Brain pericyte (primary cell): ENCODE data around the gene CHST12.
"Not testable (repeated sequence)": the region's sequence is repeated elsewhere in the genome, so short reads cannot be mapped to it uniquely, and the experiment has no call there.

ENCODE experiments used
- DNase-seq: peaks from one replicate; pipeline ENCODE4 v3.0.0-alpha.2; 2012; ENCODE audit warnings: low read depth, low spot score

The CHST12 gene

DNA sequence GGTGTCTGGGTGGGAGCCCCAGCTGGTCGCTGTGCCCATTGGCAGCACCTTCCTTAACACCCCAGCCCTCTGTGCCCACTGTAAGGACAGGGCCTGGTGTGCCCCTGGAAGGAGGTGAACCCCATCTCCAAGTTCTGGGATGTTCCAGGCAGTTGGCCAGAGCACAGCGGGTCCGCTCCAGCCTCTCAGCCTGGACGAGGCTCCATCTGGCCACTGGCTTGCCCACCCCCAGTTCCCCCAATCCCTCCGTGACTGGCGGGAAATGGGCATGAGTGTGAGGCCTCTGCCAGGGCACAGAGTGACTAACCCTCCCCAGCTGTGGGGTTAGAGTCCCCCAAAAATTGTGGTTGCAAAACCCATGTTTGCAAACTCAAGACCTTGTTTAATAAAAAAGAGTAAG is 57.2 kb downstream of the CHST12 start:
- DNase-seq: no peak

DNA sequence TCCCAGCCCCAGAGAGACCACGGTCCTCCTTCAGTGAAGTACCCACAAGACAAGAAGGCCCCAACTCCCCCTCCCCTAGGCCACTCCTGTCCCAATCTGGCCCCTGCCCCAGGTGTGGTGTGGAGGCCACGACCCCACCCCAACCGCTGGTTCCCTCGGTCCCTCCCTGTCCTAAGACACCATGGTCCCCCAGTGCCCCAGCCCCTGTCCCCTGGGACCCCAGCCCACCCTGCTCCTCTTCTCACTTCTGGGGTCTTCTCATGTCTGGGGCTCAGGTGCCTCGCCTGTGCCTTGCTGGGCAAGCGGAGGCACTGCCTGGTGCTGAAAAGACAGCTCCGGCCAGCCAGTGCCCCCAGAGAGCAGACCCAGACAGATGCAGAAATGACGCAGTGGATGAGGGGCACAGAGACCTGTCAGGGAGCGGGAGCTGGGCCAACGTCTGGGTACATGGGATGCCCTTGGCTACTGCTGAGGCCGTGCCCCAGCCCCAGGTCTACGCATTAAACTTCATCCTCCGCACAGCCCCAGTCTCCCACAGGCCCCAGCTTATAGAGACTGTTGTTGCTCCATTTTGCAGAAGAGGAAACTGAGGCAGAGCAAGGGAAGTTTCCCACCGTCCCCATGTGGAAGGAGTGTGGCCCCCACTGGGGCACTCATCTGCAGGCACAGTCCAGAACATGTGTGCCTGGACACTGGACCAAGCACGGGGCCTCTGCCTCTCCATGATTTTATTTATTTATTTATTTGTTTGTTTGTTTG is 58.0 kb downstream of the CHST12 start:
- DNase-seq: no peak

DNA sequence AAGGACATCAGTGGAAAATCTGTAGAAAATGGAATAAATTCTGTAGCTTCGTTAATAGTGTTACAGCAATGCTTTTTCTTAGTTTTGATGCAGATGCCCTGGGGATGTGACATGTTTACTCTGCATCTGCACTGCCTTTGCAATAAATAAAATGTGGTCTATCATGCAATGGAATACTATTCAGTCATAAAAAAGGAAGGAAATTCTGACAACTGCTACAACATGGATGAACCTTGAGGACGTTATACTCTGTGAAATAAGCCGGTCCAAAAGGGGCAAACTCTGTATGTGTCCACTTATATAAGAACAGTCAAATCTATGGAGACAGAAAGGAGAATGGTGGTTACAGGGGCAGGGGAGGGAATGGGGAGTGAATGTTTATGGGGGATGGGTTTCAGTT is 59.3 kb downstream of the CHST12 start:
- no peak for DNase-seq

DNA sequence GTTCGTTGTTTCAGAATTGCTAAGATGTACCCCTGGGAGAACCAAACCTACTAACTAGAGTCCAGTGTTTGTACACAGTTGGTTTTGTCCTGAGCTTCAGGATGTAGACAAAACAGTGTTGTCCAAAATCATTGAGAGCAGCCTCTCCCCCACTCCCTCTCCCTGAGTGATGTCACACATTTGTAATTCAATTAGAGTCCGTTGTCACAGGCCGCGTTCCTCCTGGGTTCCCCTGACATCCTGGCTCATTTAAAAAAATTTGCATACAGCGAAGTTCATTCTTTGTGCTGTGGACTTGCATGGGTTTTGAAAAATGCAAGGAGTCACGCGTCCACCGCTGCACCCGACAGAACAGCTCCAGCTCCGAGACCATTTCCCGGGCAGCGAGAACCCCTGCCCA is 62.5 kb downstream of the CHST12 start:
- DNase-seq: no peak

DNA sequence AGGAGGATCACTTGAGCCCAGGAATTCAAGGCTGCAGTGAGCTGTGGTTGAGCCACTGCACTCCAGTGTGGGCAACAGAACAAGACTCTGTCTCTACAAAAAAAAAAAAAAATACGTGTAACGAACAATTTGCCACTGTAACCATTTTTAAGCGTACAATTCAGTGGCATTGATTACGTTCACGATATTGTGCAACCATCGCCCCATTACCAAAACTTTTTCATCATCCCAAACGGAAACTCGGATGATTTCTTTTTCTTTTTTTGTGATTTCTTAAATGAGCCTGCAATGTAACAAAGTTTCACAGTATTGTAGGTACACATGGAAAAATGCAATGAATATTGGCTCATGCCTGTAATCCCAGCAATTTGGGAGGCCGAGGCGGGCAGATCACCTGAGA is 63.3 kb downstream of the CHST12 start:
- no peak for DNase-seq

DNA sequence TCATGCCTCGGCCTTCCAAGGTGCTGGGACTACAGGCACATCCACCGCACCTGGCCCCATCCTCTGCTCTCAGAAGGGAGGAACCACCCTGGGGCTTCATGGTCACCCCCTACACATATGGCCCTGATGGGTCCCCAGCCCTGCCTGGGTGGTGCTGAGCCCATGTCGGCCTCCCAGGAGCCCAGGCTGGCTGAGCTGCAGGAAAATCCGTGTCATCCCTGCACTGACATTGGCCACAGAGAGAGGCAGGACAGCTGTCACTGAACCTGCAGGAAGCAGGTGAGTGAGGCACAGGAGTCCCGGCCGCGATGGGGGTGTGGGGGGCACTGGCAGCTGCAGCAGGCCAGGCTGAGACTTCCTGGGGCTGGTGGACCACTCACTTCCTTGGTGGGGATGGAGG is 64.8 kb downstream of the CHST12 start:
- no peak for DNase-seq

DNA sequence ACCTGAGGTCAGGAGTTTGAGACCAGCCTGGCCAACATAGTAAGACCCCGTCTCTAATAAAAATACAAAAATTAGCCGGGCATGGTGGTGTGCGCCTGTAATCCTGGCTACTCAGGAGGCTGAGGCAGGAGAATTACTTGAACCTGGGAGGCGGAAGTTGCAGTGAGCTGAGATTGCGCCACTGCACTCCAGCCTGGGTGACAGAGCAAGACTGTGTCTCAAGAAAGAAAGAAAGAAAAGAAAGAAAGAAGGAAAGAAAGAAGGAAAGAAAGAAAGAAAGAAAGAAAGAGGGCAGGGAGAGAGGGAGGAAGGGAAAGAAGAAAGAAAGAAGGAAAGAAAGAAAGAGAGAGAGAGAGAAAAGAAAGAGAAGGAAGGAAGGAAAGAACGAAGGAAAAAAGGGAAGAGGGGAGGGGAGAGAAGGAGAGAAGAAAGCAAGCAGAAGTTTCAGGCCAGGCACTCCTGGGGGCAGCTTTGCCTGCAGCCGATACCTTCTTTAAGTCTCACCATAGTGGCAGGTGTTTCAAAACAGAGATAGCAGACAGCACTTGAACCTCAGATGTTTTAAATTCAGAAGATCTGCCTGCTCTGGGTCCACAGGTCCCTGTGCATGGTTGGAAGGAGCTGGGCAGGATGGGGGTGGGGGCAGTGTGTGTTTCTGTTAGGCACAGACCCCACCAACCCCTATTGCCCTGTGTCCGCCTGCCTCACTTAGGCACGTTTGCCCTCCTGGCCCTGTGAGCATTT is 66.2 kb downstream of the CHST12 start:
- DNase-seq: not testable (repeated sequence)

DNA sequence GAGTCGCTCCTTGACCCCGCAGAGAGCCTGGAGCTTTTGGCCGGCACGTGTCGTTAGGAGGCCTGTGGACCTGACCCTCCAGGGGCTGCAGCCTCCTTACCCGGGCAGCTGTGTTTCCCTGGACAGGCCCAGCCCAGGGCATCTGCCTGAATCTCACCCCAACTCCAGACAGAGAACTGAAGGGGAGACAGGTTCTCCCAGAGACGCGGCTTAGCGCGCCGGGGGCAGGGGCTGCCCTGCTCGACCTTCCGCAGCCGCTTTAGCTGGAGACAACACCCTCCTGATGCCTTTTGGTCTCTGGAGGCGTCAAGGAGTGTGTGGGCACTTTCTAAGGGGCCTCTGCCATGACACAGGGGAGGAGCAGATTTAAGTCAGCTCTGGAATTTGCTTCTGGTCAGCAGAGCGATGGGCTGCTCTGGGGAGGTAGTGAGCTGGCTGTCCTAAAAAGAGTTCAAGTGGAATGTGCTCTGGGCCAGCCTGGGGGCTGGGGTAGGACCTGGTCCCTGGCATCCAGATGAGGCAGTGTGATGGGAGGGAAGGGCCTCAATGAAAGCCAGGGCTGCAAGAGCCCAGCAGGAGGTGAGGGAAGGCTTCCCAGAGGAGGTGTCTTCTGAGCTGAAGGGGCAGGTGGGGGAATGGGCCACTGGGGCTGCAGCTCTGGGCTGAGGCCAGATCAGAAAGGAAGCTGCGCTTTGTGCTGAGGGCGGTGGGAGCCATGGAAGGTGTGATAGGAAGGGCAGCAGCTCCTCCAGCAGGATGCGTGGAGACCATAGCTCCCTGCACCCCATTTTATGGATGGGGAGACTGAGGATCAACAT is 67.0 kb downstream of the CHST12 start:
- no peak for DNase-seq

DNA sequence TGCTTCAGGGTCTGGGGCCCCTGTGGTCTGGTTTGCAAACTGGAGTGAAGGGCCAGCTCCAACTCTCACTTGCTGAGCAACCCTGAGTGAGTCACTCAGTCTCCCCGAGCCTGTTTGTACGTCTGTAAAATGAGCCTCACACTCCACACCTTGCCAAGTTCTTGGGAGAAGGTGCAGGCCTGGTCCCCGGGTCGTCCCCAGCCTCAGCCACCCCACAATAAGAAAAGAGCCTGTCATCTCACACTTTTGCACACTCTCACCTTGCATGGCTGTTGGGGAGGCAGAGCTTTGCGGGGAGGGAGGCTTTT is 67.6 kb downstream of the CHST12 start:
- no peak for DNase-seq

DNA sequence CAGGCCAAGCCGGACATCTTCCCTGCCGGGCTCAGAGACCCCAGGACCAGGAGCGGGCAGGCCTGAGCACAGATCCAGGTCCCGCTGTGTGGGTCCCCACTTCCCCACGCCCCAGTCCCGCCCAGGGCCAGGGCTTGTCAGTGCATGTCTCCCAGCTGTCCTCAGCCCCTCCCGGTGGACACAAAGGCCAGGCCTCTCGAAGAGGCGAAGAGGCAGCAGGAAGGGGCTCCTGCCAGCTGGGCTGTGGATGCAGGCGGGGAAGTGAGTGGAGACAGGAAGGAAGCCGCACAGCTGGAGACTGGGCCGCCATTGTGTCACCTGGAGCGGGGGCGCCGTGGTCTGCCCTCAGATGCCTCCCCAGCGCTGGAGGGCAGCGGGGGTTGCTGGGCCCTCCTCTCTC is 68.0 kb downstream of the CHST12 start:
- no peak for DNase-seq

DNA sequence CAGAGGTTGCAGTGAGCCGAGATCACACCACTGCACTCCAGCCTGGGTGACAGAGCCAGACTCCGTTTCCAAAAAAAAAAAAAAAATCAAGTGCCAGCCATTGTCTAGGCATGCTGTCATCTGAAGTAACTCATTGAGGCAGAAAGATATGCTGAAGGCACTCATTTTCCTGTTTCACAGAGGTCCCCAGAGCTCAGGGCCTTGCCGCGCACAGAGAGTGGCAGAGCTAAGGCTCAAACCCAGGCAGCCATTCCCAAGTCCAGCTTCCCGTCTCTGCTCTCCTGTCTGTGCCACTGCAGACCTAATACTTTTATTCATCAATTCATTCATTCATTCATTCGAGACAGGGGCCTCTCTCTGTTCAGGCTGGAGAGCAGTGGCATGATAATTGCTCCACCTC is 69.3 kb downstream of the CHST12 start:
- no peak for DNase-seq

DNA sequence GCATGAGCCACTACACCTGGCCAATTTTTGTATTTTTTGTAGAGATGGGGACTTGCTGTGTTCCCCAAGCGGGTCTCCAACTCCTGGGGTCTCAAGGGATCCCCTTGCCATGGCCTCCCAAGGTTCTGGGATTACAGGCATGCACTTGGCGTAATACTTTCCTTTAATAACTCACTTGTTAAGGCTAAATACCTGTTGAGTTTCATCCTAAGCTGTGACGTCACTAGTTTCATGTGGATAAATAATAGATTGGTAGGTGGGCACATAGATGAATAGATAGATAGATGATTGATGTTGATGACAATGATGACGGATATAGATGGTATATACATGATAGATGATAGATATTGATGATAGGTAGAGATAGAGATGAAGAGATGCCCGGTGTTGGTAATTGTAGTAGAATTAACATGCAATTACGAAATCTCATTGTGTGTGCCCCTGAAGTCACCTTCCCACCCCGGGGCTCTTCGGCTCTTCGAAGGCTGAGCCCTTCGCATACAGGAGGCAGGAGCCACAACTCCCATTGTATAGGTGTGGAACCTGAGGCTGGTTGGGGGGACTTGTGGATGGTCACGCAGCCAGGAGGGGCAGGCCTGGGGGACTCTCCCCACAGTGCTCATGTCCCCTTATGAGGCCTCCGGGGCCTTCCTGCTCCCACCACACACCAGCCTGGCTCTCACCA is 70.2 kb downstream of the CHST12 start:
- no peak for DNase-seq

DNA sequence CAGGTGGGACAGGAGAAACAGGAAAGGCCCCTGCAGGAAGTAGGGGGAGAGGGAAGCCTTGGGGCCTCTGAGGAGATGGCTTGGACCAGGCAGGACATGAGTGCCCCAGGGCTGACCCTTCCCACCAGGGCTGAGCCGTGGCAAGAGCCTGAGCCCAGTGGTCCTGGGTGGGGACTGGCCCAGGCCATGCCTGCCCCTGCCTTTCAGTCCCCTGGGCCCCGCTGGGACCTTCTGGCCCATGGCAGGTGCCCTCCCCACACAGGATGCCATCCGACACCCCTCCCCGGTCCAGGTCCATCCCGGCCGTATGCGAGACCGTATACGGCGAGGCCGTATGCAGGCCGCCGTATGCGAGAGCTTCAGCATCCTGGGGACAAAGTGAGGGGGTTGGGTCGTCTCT is 70.8 kb downstream of the CHST12 start:
- DNase-seq: no peak

DNA sequence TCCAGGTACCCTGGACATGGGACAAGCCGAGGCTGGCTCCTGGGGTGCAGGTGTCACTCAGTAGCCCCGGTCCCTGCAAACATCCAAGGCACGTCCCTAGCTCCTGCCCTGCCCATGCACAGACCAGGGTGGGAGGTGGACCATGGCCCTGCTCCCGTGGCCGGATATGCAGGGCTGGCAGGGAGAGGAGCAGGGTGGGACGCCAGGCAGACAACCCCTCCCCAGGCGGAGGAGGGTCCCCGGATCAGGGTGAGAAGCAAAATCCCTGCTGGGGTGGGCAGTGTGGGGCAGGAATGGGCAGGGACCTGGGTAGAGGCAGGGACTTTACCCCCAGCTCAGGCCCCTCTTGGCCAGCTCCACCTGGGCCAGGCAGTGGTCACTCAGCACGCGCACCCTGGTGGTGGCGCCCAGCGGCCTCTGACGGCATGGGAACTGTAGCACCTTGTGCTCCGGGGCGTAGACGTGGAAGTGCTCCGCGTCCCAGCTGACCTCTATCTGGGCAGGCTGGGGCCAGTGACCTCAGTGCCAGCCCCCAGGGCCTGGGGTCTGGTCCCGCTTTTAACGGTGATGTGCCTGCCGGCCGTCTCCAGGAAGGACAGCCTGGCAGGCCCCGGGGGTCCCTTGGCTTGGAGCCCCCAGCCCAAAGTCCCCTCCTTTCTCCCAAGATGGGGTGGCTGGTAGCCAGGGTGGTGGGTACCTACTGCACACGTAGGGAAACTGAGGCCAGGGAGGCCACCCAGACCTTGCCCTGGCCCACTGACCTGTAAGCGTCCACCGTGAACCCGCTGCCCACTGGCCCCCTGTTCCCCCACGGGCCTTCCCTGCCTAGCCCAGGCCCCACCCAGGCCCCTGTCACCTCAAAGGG is 71.6 kb downstream of the CHST12 start:
- no peak for DNase-seq

DNA sequence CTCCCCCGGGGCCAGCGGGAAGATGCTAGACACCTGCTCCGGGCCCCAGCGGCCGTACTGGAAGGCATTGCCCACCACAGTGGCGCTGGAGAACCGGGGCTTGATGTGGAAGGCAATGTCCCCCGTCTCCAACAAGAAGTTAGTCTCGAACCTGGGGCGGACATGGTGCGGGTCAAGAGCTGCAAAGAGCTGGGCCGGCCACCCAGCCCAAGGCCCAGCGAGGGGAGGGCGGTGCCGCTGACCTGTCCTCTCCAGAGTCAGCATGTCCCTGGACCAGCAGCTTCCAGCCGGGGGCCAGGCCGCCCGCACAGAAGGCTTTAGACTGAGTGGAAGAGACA is 72.2 kb downstream of the CHST12 start:
- no peak for DNase-seq

DNA sequence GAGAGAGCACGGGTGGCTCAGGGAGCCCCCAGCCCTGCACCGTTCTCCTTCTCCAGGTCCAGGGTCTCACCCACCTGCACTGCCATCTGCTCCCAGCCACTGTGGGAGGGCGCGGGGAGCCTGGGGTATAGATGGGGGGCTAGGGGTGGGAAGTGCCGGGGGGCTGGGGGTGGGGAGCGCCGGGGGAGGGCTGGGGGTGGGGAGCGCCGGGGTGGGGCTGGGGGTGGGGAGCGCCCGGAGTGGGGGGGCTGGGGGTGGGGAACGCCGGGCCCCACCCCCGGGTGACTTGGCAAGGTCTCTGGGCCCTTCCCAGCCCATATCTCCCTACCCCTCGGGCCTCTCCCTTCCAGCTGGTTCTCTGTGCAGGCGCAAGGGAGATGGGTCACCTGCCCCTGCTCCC is 72.9 kb downstream of the CHST12 start, which contains the start of gene GRIFIN:
Gene GRIFIN, minus strand, starts transcription at position 101 of the 400 bp plus-strand sequence. Its CDS starts 15 bp downstream, at position 86.
- DNase-seq: no peak

DNA sequence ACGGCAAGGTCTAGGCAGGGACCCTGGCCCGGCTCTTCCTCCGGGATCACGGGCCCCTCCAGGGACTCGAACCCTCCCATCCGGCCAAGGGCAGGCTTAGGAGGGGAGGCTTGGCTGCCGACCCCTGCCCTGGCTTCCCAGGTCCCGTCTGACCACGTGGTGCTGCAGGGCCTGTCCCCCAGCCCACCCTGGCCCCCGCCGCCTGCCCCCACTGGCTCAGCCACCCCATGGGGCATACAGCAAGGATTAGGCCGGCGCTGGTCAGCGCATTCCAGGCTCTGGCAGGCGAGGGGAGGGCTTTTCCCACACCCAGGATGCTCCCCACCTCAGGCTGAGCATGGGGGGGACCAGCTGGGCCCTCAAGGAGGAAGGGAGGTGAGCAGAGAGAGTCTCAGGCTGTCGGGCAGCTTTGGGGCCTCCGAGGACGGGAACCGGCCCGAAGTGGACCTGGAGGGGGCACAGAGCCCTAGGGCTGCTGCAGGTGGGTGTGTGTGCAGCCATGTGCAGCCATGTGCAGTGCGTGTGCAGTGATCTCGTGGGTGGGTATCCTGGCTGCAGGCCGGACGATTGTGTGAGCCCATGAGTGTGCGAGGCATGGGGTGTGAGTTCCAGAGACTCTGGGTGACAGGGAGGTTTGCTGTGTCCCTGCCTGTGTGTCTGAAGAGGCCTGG is 73.5 kb downstream of the CHST12 start:
- no peak for DNase-seq

DNA sequence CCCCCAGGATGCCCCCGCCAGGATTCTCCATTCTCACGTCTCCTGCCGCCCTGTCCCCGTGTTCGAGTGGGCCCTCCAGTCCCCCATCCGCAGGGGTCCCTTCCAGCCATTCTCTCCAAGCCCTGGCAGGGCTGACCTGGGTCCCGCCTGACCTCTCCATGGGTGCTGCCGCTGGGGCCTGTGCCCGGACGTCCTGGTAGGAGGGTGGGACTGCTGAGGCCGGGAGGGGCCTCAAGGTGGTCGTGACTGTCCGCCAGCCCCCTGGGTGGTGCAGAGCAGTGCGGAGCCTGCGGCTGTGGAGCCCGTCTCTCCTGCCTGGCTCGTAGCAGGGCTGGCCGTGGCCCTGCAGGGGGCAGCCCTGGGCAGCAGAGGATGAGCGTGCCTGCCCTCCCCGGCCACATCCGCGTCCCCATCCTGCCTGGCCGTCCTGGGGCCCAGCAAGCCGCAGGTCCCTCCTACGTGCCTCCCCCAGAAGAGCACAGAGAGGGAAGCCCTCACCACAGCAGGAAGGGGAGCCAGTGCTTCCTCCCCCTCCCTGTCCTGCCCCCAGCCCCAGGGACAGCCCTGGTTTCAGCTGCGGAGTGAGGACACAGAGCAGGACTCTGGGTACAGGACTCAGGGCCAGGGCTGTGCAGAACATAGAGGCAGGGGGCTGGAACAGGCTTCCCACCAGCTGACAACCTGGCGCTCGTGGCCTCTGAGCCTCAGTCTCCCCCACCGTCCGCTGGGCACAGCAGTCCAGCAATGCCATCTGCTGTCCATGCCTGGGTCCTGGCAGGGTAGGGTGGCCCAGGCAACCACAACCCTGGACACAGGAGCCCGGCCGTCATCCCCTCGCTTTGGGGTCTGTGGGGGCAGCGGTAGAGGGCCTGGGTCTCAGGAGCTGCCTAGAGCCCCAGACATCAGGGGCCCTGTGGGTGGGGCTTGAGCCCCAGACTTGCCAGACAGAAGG is 74.3 kb downstream of the CHST12 start:
- DNase-seq: no peak

DNA sequence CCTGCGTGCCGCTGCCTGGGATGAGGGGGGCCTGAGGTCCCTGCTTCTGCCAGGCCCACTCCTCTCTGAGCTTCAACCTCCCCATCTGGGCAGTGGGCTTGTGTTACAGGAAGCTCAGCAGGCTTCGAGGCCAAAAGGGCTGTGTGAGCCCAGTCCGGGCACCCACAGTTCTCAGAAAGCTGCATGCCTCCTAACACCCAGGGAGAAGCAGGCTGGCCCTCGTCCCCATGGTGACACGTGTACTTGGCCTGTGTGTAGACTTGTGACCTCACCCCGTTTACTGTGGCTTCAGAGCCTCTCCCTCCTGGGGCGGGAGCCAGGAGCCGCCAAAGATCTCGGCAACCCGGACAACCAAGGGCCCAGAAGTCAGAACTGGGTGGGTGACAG is 75.0 kb downstream of the CHST12 start:
- DNase-seq: no peak
